ENCODE data around the gene RGL1. TPM values are rescaled to one million over a fixed set of nuclear protein-coding genes. Genes with fewer than 3 reads are reported as not detected.

RGL1 gene
- total and polyA plus RNA-seq, 2 donors (not counting 3 experiments of a cell fraction or from before 2014, with no cell fraction given) = 19.8 to 35.3 TPM

DNA sequence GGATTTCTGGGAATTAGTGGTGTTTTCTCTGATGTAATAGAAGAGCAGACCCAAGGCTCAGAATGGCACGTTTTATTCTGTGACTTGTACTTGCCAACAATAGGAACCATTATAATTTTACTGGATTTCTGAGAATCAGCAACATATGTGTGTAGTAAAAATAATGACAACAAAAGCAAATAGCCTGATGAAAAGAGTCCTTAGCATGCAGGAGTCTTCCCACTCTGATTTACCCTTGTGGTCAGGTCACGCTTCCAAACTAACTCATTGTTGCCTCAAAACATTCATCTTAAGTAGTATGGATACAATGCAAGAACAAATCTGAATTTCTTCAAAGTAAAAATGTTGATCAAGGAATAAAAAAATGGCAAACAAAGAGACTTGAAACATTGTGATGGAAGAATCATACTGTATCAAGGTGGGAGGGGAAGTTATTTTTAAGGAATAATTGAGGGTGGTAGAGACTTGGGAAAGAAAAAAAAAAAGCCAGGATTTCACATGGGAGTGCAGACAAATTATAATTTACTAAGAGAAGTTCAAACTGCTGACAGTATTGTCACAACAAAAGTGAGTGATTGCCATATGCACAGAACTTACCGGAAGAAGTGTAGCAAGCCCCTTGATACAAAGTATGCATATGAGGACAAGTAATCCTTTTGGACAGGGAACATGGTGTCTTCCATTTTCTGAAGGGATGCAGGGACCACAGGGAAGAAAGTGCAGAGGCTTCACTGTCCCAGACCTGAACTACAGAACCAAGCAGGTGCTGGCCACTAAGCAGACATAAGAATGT lies 31.2 kb upstream of the RGL1 start:
- H3K9me1 ChIP-seq (replicated peaks; ENCODE audit: control insufficient read depth, extremely low read depth, insufficient read depth, low read length) = no peaks in the 10 kb centered on the region
- no peaks in the 10 kb centered on the region for H3K9me3 ChIP-seq (replicated peaks; ENCODE audit: control insufficient read depth, insufficient read depth, low read length)
- H3K4me3 ChIP-seq (replicated peaks in 1 of 3; ENCODE audit: insufficient read depth in 1 of 3, low read depth in 1 of 3, low read length in 3 of 3) = no peak overlapping the region
- FAIRE-seq (no peak), DNase-seq (ENCODE audit: low read depth, low spot score) (no peak)
- ChIA-PET POLR2A (no interaction called here), CTCF (interaction anchor here (2.1 kb wide), 1 partner anchor 142 kb away, joined by 5 read pairs; no protein-coding TSS in a partner anchor)
- no peak overlapping the region for H3K4me2 ChIP-seq (ENCODE audit: insufficient read depth, low read length)
- no peaks in the 10 kb centered on the region for H3K36me3 ChIP-seq (ENCODE audit: control insufficient read depth in 2 of 2, extremely low read depth in 1 of 2, insufficient read depth in 2 of 2, low read length in 2 of 2)
- no peaks in the 10 kb centered on the region for H3K4me1 ChIP-seq (ENCODE audit: control insufficient read depth, extremely low read depth, insufficient read depth, low read length)
- H3K27me3 ChIP-seq (ENCODE audit: control insufficient read depth in 2 of 2, insufficient read depth in 2 of 2, low read length in 2 of 2) = no peaks in the 10 kb centered on the region
- H3K9ac ChIP-seq (replicated peaks; ENCODE audit: extremely low read depth, insufficient read depth, low read length) = no peak overlapping the region
- intact Hi-C loops (cut with micrococcal nuclease) (no loop called here), dilution Hi-C loops (cut with MboI; ENCODE audit: extremely low pct_ligation_motif_present, low sequenced_read_pairs) (no loop called here)
- no peaks in the 10 kb centered on the region for H4K20me1 ChIP-seq (replicated peaks; ENCODE audit: control insufficient read depth, extremely low read depth, insufficient read depth, low read length)
- BruUV-seq (replicated peaks) = no TSS peak
- no peaks in the 10 kb centered on the region for H3K79me2 ChIP-seq (ENCODE audit: control insufficient read depth, insufficient read depth, low read length)
- no peak overlapping the region for H2AFZ ChIP-seq (ENCODE audit: low read depth, low read length)
- H3K27ac ChIP-seq (ENCODE audit: insufficient read depth, low read depth, low read length) = no peak overlapping the region
- TF ChIP-seq POLR2AphosphoS5 (IDR thresholded peaks at IDR 0.05; ENCODE audit: insufficient read depth, low read depth, low read length) (no peak), JUN (IDR thresholded peaks at IDR 0.05; ENCODE audit: borderline replicate concordance, insufficient read depth, insufficient read length, low read depth) (no peak), FOS (IDR thresholded peaks at IDR 0.05; ENCODE audit: borderline replicate concordance, insufficient read depth, low read length) (no peak), EZH2 (IDR thresholded peaks at IDR 0.05; ENCODE audit: borderline replicate concordance, low read depth, low read length, severe bottlenecking) (no peak), MAX (IDR thresholded peaks at IDR 0.05; ENCODE audit: insufficient read depth, insufficient read length) (no peak), CTCF (IDR thresholded peaks at IDR 0.05; ENCODE audit: extremely low read depth in 1 of 2, insufficient read depth in 1 of 2, low read depth in 1 of 2, low read length in 2 of 2) (no peak), MYC (IDR thresholded peaks at IDR 0.05; ENCODE audit: low read depth, low read length) (no peak), GATA2 (IDR thresholded peaks at IDR 0.05; ENCODE audit: insufficient read depth, insufficient read length, low read depth, low read length) (no peak), POLR2A (IDR thresholded peaks at IDR 0.05; ENCODE audit: low read depth, low read length) (no peak)

Data from endothelial cell of umbilical vein (primary cell).